ENCODE measurements around the gene REXO4.

GRCh38 chr9:133436681-133437080 lies 18.9 kb upstream of the REXO4 start:
- TF ChIP-seq CTCF (IDR thresholded peaks at IDR 0.05) (no peak), POLR2A (IDR thresholded peaks at IDR 0.05) (no peak)

Measured in adrenal gland (tissue), 5 donors.